Measurements from ENCODE around the gene C9orf43. TPM values are rescaled to one million over a fixed set of nuclear protein-coding genes. Genes with fewer than 3 reads are reported as not detected.
"Not testable (repeated sequence)": the region's sequence is repeated elsewhere in the genome, so short reads cannot be mapped to it uniquely, and the experiment has no call there.

Gene C9orf43
- total RNA-seq, 2 donors from 2014 or later: 0.57 to 0.61 TPM

GRCh38 chr9:113373256-113373655, 37.3 kb upstream of the C9orf43 start:
- no peak for DNase-seq
- Histone ChIP-seq H3K36me3 (peaks cover 8% of the 10 kb centered on the region), H3K4me1 (peaks cover 11% of the 10 kb centered on the region), H3K27me3 (no peaks in the 10 kb centered on the region), H3K4me3 (no peak overlapping the region), H3K9me3 (no peaks in the 10 kb centered on the region), H3K9ac (ENCODE audit: low read depth in 2 of 2, low read length in 2 of 2) (no peak overlapping the region), H3K27ac (no peak overlapping the region)
- TF ChIP-seq CTCF (IDR thresholded peaks at IDR 0.05): no peak
- intact Hi-C loops (cut with DNase I): no loop called here

DNA sequence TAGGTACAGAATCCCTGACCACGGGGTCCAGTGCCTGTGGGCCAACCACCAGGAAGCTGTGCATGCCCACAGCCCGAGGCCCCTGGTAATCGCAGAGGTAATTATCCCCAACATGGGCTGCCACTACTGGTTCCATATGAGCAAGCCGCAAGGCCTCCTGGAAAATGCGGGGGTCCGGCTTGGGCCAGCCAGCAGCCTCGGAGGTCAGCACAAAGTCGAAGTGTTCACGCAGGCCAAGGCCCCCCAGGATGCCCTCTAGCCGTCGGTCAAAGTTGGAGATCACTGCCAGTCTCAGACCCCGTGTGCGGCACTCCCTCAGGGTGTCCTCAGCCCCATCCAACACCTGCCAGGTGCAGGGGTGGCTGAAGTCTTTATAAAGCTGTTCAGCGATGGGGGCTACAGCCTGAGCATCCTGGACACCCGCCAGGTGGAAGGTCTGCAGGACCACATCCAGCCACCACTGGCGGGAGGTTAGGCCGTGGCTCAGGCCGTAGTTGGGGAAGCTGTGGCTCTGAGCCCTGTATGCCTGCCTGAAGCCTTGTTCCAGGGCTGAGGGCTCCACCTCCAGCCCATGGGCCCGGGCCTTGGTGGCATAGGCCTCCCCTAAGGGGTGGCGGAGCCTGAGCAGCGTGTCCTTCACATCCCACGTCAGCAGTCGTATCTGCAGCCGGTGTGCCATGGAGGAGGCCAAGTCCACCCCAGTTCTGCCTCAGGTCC, 36.7 kb upstream of the C9orf43 start:
- H3K9ac ChIP-seq (ENCODE audit: low read depth in 2 of 2, low read length in 2 of 2): peak overlapping the region in 1 of 2 donors; percentile 4
- no peak overlapping the region for H3K27ac ChIP-seq
- H3K36me3 ChIP-seq: peaks cover 8% of the 10 kb centered on the region
- intact Hi-C loops (cut with DNase I): no loop called here
- DNase-seq: no peak
- H3K9me3 ChIP-seq: no peaks in the 10 kb centered on the region
- peaks cover 11% of the 10 kb centered on the region for H3K4me1 ChIP-seq
- no peak for TF ChIP-seq CTCF (IDR thresholded peaks at IDR 0.05)
- H3K4me3 ChIP-seq: no peak overlapping the region
- H3K27me3 ChIP-seq: no peaks in the 10 kb centered on the region

GRCh38 chr9:113375057-113376023, 35.2 kb upstream of the C9orf43 start:
- intact Hi-C loops (cut with DNase I): no loop called here
- Histone ChIP-seq H3K4me1 (peaks cover 11% of the 10 kb centered on the region), H3K4me3 (peak overlapping the region; percentile 69), H3K27ac (peak overlapping the region; percentile 89), H3K9ac (ENCODE audit: low read depth in 2 of 2, low read length in 2 of 2) (peak overlapping the region in 1 of 2 donors; percentile 70), H3K27me3 (no peaks in the 10 kb centered on the region), H3K9me3 (no peaks in the 10 kb centered on the region), H3K36me3 (peaks cover 8% of the 10 kb centered on the region)
- peak; percentile 76 for DNase-seq
- no peak for TF ChIP-seq CTCF (IDR thresholded peaks at IDR 0.05)

GRCh38 chr9:113376634-113377567, 33.6 kb upstream of the C9orf43 start, which contains the start of gene HDHD3:
HDHD3 (minus strand) TSS chr9:113376986; CDS start chr9:113374354, 2,632 bp downstream.
- intact Hi-C loops (cut with DNase I): no loop called here
- Histone ChIP-seq H3K27me3 (no peaks in the 10 kb centered on the region), H3K9ac (ENCODE audit: low read depth in 2 of 2, low read length in 2 of 2) (peak within 1 kb of the TSS; percentile 84 to 85), H3K36me3 (peaks cover 8% of the 10 kb centered on the region), H3K9me3 (no peaks in the 10 kb centered on the region), H3K4me3 (peak within 1 kb of the TSS; percentile 69), H3K4me1 (peaks cover 11% of the 10 kb centered on the region), H3K27ac (peak within 1 kb of the TSS; percentile 89)
- TF ChIP-seq CTCF (IDR thresholded peaks at IDR 0.05): no peak
- peak; percentile 92 for DNase-seq

- not testable (repeated sequence) for H3K4me1 ChIP-seq, DNase-seq
Observed at GRCh38 chr9:113379094-113379828, 31.3 kb upstream of the C9orf43 start.

GRCh38 chr9:113379829-113380210, 30.7 kb upstream of the C9orf43 start:
- not testable (repeated sequence) for H3K27me3 ChIP-seq, H3K36me3 ChIP-seq, H3K4me1 ChIP-seq, H3K27ac ChIP-seq, H3K4me3 ChIP-seq, H3K9me3 ChIP-seq, DNase-seq
- peak overlapping the region in 1 of 2 donors; percentile 0 for H3K9ac ChIP-seq (ENCODE audit: low read depth in 2 of 2, low read length in 2 of 2)
- intact Hi-C loops (cut with DNase I): loop anchor here (5.0 kb wide), 1 partner anchor 38 kb away; the partner anchor contains the start of gene WDR31

More at GRCh38 chr9:113379094-113379828, 31.3 kb upstream of the C9orf43 start:
- H3K27ac ChIP-seq; H3K36me3 ChIP-seq; intact Hi-C loops (cut with DNase I); H3K4me3 ChIP-seq; H3K27me3 ChIP-seq; H3K9me3 ChIP-seq: not testable (repeated sequence)
- peak overlapping the region in 1 of 2 donors; percentile 26 for H3K9ac ChIP-seq (ENCODE audit: low read depth in 2 of 2, low read length in 2 of 2)
